Measurements from ENCODE around the gene DPP6.

- no peak for TF ChIP-seq EZH2 (IDR thresholded peaks at IDR 0.05)
- TF ChIP-seq POLR2AphosphoS5 (IDR thresholded peaks at IDR 0.05; ENCODE audit: borderline replicate concordance, low read depth, low read length) = no peak
- TF ChIP-seq FOXP2 (optimal IDR thresholded peaks at IDR 0.05; ENCODE audit: control extremely low read depth, extremely low read length, insufficient read depth) = no peak
Measured at GRCh38 chr7:154917808-154918160, 865.6 kb downstream of the DPP6 start.
